ENCODE data around the gene AK4. TPM values are rescaled to one million over a fixed set of nuclear protein-coding genes. Genes with fewer than 3 reads are reported as not detected.

Gene AK4
- total and polyA plus RNA-seq, 2 of the 8 experiments (the other 6 are each of a cell fraction or from before 2014, with no cell fraction given): 64.5 to 175 TPM

DNA sequence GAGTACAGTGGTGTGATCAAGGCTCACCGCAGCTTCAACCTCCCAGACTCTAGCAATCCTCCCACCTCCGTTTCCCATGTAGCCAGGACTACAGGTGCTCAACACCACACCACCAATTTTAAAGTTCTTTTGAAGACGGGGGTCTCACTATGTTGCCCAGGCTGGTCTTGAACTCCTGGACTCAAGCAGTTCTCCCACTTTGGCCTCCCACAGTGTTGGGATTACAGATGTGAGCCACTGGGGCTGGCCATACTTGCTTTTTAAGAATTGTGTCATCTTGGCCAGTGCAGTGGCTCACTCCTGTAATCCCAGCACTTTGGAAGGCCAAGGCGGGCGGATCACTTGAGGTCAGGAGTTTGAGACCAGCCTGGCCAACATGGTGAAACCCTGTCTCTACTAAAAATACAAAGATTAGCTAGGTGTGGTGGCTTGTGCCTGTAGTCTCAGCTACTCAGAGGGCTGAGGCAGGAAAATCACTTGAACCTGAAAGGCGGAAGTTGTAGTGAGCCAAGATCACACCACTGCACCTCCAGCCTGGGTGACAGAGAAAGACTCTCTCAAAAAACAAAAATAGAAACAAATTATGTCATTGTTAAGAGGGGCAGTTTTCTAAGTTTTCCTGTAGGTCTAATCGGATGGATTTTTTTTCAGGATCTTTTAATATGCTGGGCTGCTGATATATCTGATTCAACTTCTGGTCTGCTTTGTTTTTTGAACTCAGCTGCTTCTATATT is 18.7 kb downstream of the AK4 start:
- FAIRE-seq (no peak), DNase-seq (ENCODE audit: low read depth in 1 of 2, low spot score in 2 of 2) (no peak)
- Histone ChIP-seq H3K56ac (replicated peaks; ENCODE audit: insufficient read length, low read depth, low read length) (no peak overlapping the region), H4K20me1 (replicated peaks in 1 of 2; ENCODE audit: control insufficient read depth in 1 of 2, insufficient read depth in 2 of 2, low read length in 2 of 2) (peaks cover 3 to 8% of the 10 kb centered on the region in 2 experiments), H2AFZ (ENCODE audit: low read length) (no peak overlapping the region), H3K79me1 (ENCODE audit: low read depth, low read length) (no peaks in the 10 kb centered on the region), H3K9me3 (ENCODE audit: insufficient read depth in 2 of 2, low read depth in 1 of 2, low read length in 1 of 2) (no peaks in the 10 kb centered on the region), H2AK5ac (ENCODE audit: low read depth, low read length) (0 out of 2 replicates have a peak overlapping the region, but pooled peaks have one; percentile 24), H2BK120ac (replicated peaks; ENCODE audit: low read depth, low read length) (peak overlapping the region; percentile 48), H3K36me3 (ENCODE audit: control insufficient read depth in 2 of 4, insufficient read depth in 4 of 4, low read length in 3 of 4) (no peaks in the 10 kb centered on the region), H3K27me3 (replicated peaks in 1 of 4; ENCODE audit: control insufficient read depth in 3 of 4, extremely low read depth in 1 of 4, insufficient read depth in 3 of 4, low read length in 3 of 4) (no peaks in the 10 kb centered on the region), H2BK15ac (ENCODE audit: low read length) (no peak overlapping the region), H3K4me1 (replicated peaks in 1 of 4; ENCODE audit: control insufficient read depth in 3 of 4, insufficient read depth in 4 of 4, low read length in 3 of 4) (peaks cover 0 to 12% (median 5%) of the 10 kb centered on the region in 4 experiments; a peak in 4 of 7 replicates), H2BK20ac (ENCODE audit: low read length) (no peak overlapping the region), H3K23me2 (ENCODE audit: low read depth, low read length) (no peaks in the 10 kb centered on the region; the same call in 1 of the 2 replicates), H4K5ac (ENCODE audit: insufficient read length, low read depth, low read length) (no peak overlapping the region), H3K27ac (ENCODE audit: low read depth, low read length) (no peak overlapping the region), H3K4ac (replicated peaks; ENCODE audit: insufficient read length, low read depth, low read length) (no peak overlapping the region), H3K4me3 (ENCODE audit: extremely low read depth in 1 of 4, insufficient read depth in 2 of 4, low read depth in 3 of 4, low read length in 4 of 4) (no peak overlapping the region), H3K18ac (ENCODE audit: extremely low read depth, low read length) (no peak overlapping the region), H3K23ac (ENCODE audit: insufficient read length) (no peak overlapping the region), H2BK12ac (ENCODE audit: low read depth, low read length) (no peak overlapping the region), H3K14ac (ENCODE audit: insufficient read length) (no peak overlapping the region), H2BK5ac (ENCODE audit: low read depth, low read length) (no peak overlapping the region), H3K4me2 (ENCODE audit: insufficient read depth in 1 of 2, low read depth in 2 of 2, low read length in 2 of 2) (no peak overlapping the region), H3K9ac (replicated peaks in 1 of 4; ENCODE audit: extremely low read depth in 1 of 4, low read depth in 3 of 4, low read length in 3 of 4) (no peak overlapping the region), H4K91ac (replicated peaks; ENCODE audit: insufficient read length, low read length) (no peak overlapping the region), H3K79me2 (ENCODE audit: control insufficient read depth in 1 of 2, insufficient read depth in 2 of 2, low read length in 2 of 2) (peaks cover 0 to 95% of the 10 kb centered on the region in 2 experiments; a peak in 3 of 4 replicates), H4K8ac (ENCODE audit: extremely low read depth, insufficient read depth, low read length) (no peak overlapping the region)
- CTCF ChIA-PET (ENCODE audit: partially characterized antibody): interaction anchor here (0.6 to 1.2 kb wide), 3 partner anchors 8 to 91 kb away, joined by 3 to 4 read pairs (median 3); no protein-coding TSS in a partner anchor
- POLR2A ChIA-PET (ENCODE audit: partially characterized antibody): interaction anchor here (0.9 to 8.3 kb wide), 3 partner anchors 14 to 101 kb away, joined by 3 to 48 read pairs (median 6); partner anchors contain the start of gene AK4
- 88% methylated on average over 7 of the region's 7 CpGs; no CpG with 5 or more reads in 1 of the 2 experiments for WGBS, 2 experiments (ENCODE audit: extremely low coverage in 1 of 2, insufficient coverage in 1 of 2, insufficient read length in 1 of 2, insufficient replicate concordance in 2 of 2, low coverage in 1 of 2, low lambda C conversion rate in 2 of 2, missing lambda C conversion rate in 1 of 2)
- TF ChIP-seq CTBP2 (IDR thresholded peaks at IDR 0.05; ENCODE audit: borderline replicate concordance, insufficient read depth, insufficient read length, low read length): no peak
- no peak for TF ChIP-seq JUND (IDR thresholded peaks at IDR 0.05; ENCODE audit: low read length)
- TF ChIP-seq JUN (IDR thresholded peaks at IDR 0.05; ENCODE audit: low read depth, low read length): no peak
- TF ChIP-seq GTF2F1 (IDR thresholded peaks at IDR 0.05; ENCODE audit: borderline replicate concordance, low read depth, low read length): no peak
- no peak for TF ChIP-seq SIN3A (conservative IDR thresholded peaks at IDR 0.05 in 1 of 2, IDR thresholded peaks at IDR 0.05 in 1 of 2; ENCODE audit: low read depth in 1 of 2, low read length in 2 of 2)
- TF ChIP-seq CBX8 (IDR thresholded peaks at IDR 0.05; ENCODE audit: borderline replicate concordance, low read depth, low read length): no peak

Data from H1 (cell line).